OCI-M2 (cell line): ENCODE data around the gene AGBL1.
"Not testable (repeated sequence)": the region's sequence is repeated elsewhere in the genome, so short reads cannot be mapped to it uniquely, and the experiment has no call there.

ENCODE experiments used
- DNase-seq: peaks from one replicate; lab custom pipeline; 2025; ENCODE audit not compliant: unreplicated experiment; lab: John Stamatoyannopoulos, UW

Gene AGBL1

DNA sequence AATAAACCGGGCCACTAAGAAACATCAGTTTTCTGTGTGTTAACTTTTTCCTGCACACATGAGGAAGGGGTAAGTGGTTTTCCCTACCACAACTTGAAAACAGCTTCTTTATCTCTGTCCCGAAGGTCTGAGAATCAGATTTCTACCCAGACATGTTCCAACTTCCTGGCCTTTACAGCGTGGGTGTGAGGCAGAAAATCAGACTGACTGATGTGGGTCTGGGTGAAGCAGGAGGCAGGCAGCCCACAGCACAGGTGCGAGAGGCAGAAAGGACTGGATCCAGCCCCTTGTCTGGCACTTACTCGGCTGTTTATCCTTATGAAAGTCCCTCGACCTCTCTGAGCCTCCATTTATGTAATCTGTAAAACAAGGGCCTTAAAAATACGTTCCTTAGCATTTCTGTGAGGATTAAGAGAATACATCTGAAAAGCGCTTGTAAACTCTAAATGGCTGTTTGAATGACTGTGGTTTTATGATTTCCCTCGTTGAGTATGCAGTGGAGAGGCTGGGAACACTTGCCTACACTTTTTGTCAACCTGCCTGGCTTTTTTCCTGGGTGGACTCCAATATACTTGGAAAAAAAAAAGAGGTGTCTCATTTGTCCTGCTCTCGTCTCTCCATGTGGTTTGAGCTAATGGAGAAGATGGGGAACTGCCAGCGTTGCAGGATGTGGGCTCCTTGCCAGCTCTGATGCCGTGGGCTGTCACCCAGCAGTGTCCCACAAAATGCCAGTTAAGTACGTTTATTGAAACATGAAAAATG is 3.1 kb downstream of the AGBL1 start:
- DNase-seq = no peak

DNA sequence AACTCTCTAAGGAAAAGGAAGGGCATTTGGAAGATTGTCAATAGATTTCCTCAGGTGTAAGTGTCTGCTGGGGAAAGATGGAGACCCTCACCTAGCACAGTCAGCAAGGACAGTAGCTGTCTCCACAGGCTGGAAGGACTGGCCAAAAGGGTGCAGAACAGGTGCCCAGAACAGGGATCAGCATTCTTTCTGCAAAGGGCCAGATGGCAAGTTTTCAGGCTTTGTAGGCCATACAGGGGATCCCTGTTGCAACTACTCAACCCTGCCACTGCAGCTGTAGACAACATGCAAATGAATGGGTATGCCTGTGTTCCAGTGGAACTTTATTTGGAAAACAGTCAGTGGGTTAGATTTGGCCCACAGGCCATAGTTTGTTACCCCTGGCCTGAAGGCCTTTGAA is 8.1 kb downstream of the AGBL1 start:
- DNase-seq = no peak

DNA sequence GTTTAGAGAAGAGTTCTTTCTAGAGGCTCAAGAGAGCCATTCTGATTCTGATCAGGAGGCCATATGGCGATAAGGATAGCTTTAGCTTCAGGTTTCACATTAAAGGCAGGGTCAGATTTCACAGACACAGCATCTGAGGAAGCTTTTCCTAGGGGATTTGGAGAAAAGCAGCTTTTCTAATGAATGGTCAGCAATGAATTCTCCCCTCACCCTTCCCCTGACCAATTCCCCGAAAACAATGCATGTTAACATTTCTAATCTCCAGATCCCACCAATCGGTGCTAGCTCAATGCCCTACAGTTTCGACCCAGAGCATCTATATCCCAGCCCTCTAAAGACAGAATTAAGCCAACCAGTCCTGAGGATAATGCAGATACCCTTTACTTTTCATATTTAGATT is 9.8 kb downstream of the AGBL1 start:
- DNase-seq = no peak

DNA sequence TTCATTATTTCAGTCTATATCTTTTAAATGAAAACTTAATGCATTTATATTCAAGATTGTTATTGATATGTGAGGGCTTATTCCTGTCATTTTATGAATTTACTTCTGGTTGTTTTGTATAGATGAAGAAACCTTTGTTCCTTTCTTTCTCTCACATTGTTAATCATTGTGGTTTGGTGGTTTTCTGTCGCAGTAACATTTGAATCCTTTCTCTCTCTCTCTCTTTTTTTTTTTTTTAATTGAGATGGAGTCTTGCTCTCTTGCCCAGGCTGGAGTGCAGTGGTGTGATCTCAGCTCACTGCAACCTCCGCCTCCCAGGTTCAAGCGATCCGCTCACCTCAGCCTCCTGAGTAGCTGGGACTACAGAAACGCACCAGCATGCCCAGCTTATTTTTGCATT is 22.1 kb downstream of the AGBL1 start:
- DNase-seq = no peak

DNA sequence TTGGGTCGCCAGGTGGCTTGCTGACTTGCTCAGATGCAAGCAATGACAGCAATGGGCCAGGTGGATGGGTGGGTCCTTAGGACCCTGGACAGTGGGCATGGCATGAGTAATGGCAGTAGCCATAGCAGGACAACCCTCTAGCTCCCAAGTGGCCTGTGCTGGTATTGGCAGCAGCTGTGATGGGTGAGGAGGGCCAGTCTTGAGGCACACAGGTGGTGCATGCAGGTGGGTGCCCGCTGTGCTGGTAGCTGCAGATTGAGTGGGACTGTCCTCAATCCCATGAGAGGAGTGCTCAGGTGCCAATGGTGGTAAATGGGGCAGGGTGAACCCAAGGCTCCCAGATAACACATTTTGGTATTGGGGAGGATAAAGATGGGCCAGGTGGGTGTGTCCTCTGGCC is 24.2 kb downstream of the AGBL1 start:
- no peak for DNase-seq

DNA sequence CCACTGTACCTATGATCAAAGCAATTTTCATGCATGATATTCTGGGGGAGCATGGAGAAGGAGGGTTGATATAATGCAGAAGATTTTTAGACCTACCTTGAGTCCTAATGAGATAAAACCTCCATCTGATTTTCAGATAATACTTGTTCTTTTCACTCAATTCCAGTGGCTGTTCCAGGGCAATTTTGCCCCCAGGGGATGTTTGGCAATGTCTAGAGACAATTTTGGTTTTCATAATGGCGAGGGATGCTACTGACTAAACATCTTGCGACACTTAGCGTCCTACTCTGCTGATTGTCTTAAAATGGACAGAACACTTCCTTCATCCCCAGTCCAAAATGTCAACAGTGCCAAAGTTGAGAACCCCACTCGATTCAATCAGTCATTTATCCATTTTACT is 26.6 kb downstream of the AGBL1 start:
- no peak for DNase-seq

DNA sequence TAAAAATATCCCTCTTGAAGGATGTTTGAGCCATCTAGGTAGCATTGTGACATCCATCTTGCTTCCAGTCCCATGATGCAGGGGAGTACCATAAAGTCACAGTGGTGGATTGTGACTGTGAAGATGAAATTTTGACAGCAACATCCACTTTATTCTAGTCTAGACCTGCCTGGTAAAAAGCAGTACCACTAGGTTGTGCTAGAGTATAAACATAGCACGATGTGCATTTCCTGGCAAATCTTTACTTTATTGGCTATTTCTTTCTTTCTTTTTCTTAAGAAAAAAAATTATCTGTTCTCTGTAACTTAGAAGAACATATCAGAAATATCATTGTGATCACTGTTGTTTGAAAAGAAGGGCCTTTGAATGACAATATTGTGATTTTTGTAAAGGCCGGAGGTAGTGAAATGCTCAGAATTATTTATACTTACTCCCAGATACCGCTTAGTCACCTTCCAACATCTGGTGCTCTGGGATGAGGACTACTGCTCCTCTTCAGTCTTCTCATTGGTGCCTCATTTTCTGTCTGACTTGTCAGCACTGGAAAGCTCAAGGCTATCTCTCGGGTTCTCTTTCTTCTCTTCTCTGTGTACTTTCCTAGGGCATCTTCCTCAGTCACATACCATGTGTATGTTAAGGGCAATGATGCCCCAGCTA is 35.6 kb downstream of the AGBL1 start:
- no peak for DNase-seq

DNA sequence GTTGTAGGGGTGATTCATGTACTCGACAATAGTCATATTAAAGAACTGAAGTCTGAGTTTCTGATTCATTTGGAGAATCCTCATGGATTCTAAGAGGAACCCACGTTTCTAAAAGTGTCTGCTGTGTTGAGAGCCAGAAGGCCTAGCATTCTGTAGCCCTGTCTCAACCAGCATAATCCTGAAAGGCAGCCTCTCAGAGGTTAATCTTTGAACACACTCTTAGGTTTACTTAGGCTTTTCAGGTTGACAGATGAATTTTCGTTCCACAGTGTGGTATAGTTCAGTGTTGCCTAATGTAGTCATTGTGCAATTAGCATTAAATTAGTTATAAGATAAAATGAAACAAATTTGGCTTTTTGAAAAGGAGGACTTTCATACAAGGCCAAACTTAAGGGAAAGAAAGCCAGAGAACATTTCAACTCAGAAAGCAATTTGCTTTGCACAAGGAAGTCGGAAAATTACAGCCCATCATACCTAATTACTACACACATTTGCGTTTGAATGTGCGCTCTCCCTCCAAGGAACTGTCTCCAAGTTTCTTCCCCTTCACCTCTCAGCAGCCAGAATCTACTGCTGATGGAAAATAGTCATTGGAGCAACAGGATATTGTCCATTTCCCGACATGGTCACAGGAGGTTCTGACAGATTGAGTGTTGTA is 42.0 kb downstream of the AGBL1 start:
- no peak for DNase-seq

DNA sequence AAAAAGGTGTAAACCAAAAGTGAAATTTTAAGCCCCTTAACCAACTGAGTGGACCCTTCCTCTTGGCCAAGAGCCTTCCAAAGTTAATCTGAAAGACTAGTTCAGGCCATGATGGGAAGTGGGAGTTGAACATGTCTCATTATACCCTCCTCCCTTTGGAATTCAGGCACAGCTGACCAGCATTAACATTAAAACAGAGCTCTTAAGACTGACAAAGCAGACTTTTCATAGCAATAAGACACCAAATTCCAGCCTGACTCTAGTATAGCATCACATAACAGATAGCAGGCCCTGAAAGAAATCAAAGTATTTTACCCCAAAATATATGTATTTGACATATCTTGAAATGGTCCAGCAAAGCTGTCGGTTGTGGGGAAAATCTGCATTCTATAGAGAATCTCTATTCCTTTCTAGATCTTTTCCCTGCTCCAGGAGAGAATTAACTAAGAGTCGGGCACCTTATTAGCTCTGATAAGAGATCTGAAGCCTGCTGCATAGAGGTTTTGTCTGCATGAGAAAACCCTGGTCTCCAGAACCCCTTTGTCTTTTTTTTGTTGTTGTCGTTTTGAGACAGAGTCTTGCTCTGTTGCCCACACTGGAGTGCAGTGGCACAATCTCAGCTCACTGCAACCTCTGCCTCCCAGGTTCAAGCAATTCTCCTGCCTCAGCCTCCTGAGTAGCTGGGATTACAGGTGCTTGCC is 43.2 kb downstream of the AGBL1 start:
- DNase-seq = not testable (repeated sequence)

DNA sequence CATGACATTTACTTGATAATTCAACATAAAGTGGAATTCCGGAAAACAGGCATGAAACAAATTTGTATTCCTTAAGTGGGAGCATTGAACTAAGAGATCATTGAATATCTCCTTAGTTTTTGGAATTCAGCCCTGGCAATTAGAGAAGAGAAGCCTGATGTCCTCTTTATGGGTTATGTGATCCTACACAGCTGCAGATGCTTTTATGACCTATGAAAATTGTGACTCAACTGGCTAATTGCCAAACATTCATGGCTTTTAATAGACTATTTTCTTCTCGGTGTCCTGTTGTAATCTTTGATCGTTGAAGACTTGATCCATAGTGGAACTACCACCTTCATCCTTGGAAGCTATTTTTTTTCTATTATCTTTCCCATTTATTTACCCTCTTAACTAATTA is 46.1 kb downstream of the AGBL1 start:
- DNase-seq = no peak

DNA sequence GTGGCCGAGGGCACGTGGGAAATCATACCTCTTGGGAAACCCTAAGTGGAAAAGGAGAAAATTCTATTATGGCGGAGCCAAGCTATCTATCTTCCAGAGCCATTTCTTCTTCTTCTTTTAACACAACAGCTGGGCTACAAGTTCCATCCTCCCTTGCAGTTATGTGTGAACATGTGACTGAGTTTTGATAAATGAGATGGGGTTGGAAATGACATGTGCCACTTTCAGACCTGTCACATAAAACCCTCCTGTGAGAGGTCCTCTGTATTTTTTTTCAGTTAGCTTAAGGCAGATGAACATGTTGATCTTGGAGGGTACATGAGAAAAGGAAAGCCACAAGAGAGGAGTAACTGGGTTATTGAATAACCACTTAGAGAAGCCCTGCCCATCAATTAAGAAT is 47.9 kb downstream of the AGBL1 start:
- DNase-seq = no peak

DNA sequence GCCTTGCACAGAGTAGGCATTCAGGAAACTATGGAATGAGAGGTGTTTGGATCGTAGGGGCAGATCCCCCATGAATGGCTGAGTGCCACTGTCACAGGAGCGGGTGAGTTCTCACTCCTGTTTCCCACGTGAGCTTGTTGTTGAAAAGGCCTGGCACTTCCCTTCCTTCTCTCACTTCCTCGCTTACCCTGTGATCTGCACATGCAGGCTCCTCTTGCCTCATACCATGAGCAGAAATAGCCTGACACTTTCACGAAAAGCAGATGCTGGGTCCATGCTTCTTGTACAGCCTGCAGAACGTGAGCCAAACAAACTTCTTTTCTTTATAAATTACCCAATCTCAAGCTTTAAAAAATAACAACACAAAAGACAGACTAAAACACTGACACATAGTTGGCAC is 55.4 kb downstream of the AGBL1 start:
- no peak for DNase-seq

DNA sequence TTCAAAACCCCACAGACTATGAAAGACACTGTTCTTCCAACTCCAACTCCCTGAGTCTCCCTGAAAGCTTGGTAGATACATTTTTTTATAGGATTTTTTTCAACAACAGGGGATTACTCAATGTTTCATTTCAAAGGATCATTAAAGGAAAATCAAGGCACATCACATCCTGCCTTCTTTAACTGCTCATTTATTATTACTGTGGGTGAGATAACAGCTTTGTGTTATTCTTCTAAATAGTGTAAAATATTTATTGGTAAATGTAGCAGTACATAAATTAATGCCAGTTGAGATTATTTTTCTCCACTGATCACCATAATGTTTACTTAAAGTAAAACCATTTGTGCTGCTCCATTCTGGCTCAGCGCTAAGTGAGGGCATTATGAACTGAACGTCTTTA is 57.2 kb downstream of the AGBL1 start:
- DNase-seq = no peak

DNA sequence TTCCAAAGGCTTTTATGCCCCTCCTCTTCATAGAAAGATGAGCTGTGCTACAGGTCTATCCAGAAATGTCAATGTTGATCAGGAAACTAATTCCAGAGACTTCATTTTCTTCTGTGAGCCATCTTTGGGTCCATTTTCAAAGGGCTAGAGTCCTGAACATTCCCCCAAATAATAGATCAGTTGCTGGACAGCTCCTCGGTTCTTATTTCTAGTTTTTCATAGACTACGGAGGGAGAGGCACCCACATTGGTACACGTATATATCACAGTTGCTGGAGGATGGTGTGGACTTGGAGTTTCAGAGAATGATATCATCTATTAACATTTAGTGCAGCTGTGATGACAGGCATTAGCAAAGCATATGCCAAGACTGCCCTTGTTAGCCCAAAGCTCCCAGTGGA is 59.1 kb downstream of the AGBL1 start:
- no peak for DNase-seq

DNA sequence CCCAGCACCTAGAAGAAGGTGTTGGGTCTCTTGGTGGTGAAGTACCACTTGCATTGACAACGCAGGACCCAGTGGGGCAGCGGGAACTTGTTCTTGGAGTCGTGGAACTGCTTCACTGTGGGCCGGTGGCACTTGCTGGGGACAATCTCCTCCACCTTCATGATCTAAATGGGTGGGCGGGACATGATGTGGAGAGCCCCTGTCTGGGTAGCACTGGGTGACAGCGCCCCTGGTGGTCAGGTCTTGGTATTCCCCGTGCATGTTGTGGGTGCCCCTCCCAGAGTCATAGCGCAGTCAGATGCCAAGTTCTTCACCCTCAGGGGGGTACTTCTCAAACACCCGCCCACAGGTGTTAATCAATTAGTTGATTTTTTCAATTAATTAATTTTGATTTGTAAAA is 60.2 kb downstream of the AGBL1 start:
- no peak for DNase-seq

DNA sequence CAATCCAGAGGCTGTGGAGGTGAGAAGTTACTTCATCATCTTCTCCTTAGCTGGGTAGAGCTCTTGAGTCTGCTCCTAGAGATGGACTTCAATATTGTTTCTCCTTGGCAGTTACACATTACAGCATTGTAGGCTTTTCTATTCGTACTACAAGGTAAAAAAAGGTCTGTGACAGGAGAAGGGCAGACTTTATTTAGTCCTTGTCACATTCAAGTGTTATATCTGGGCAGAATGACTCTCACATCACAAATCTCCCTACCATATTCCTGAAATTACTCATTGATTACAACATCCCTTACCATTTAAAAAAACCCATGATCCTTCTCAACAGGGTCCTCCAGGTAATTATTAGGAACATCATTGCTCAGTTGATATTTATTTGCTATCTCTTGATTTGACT is 75.0 kb downstream of the AGBL1 start:
- DNase-seq = no peak

DNA sequence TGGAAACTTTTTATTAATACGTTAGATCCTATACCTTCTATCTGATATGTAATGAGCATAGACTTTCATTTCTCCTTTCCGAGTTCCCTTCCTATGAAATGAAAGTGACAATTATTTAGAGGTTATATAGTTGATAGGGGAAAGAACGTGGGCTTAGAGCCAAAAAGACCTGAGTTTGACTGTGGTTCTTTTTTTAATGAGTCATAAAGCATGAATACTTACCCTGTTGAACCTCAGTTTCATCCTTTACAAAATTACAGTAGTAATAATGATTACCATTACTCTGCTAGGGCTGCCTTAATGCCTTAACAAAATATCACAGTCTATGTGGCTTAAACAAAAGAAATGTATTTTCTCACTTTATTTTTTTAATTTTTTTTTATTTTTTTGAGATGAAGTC is 75.9 kb downstream of the AGBL1 start:
- DNase-seq = no peak

DNA sequence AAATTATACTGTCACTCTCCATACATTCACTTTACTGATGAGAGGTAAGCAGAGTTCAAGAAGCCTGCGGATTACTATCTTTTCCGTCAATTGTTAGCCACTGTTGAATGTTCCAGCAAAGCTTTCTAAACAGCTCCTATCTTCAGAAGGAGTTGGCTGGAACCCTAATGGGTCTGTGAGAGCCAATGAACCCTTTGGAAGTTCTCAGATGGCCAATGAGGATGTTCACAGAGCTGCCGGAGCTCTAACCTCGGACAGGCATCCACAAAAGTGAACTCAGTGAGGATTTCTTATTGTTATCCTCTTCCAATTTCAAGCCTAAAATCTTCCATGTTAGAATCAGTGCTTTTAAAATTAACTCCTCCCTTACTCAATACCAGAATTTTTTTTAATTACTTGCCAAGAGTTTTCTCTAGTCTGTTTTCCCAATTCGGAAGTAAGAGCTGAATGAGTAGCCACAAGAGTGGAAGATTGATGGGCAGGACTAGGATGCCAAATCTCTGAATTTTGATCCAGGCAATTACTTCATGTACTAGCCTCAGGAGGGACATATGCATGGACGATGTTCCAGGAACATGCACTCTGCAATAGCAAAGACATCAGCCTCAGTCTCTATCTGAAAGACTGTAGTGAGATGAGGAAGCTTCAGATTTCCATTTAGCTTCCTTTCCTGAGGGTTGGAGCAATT is 78.1 kb downstream of the AGBL1 start:
- DNase-seq = no peak

DNA sequence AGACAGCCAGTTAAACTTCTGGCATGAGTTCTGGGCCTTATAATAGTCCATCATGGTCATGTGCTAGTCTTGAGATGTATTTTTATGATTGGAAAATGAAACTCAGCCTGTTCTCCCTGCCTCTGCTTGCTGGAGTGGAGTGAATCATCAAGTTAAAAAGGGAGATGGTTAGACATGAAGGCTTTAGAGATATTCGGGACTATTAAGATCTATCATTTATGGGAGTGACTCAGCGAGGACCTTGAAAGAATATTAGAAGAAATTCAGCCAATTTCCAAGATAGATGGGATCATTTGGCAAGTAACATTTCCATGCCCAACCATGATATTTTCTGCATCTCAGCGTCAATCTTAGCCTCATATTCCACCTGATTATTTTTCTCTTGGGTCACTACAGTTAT is 79.8 kb downstream of the AGBL1 start:
- DNase-seq = no peak

DNA sequence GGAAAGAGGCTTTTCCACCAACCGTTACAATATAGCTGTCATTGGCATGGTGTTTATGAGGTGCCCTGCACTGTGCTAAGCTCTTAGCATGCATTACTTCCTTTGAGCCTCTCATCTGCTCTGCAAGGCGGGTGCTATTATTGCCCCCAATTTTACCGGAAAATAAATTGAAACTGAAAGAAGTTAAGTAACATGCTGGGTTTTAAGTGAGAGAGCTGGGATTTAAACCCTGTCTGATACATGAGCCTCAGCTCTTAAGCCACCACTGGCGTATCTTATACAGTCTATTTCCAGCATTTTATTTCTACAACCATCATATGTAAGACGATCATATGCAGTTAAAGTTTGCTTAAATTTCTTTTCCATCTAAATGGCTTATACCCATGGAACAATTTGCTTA is 81.6 kb downstream of the AGBL1 start:
- no peak for DNase-seq

DNA sequence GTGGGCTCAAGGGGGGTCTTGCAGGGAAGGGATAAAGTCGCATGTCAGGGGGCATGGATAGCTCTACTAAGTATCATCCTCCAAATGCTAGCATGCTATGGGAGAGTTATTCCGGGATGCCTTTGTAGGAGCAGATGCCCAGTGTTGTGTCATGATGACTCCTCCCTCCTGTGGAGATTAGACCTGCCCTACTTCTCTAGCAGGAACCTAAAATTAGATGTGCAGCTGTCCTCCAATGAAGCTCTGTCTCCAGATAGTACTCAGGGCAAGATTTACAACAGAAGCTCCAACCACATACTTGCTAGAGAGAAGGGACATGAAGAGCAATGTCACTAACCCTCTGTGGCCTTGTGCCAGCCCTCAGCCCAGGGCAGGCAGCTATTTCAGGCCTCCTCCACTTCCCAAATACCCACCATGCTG is 82.5 kb downstream of the AGBL1 start:
- no peak for DNase-seq
